ENCODE measurements around the gene RAP1GAP. TPM values are rescaled to one million over a fixed set of nuclear protein-coding genes. Genes with fewer than 3 reads are reported as not detected.

RAP1GAP gene
- total RNA-seq, 4 donors from 2014 or later, result 1.9 to 6.8 (median 5.0) TPM

DNA sequence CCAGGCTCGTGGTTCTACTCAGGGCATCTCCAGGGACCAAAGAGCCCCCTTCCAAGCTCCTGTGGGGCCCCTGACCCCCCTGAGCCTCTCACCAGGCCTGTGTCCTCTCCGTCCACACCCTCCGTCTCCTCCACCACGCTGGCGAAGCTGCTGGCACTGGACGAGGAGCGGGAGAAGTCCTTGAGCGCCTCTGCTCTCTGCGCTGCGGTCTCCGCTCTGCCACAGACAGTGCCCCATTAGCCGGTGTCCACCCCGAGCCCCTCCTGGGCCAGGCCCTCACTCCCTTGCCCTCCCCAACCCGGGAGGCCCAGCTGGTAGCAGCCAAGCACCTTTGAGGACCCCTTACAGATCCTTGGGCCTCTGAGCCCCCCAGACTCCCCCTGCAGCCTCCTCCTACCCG, 69.8 kb downstream of the RAP1GAP start:
- Histone ChIP-seq H3K4me1 (no peaks in the 10 kb centered on the region), H3K36me3 (no peaks in the 10 kb centered on the region), H3K4me3 (no peak overlapping the region), H3K9me3 (no peaks in the 10 kb centered on the region), H3K27ac (no peak overlapping the region), H3K27me3 (peaks cover 0 to 41% (median 0%) of the 10 kb centered on the region in 4 donors)
- DNase-seq, result no peak
- 75 to 86% methylated on average over 9 to 15 of the region's 15 CpGs for WGBS, 2 donors
- intact Hi-C loops (cut with DNase I), result no loop called here
- TF ChIP-seq POLR2A (IDR thresholded peaks at IDR 0.05), result no peak
- TF ChIP-seq, protein P1, sequence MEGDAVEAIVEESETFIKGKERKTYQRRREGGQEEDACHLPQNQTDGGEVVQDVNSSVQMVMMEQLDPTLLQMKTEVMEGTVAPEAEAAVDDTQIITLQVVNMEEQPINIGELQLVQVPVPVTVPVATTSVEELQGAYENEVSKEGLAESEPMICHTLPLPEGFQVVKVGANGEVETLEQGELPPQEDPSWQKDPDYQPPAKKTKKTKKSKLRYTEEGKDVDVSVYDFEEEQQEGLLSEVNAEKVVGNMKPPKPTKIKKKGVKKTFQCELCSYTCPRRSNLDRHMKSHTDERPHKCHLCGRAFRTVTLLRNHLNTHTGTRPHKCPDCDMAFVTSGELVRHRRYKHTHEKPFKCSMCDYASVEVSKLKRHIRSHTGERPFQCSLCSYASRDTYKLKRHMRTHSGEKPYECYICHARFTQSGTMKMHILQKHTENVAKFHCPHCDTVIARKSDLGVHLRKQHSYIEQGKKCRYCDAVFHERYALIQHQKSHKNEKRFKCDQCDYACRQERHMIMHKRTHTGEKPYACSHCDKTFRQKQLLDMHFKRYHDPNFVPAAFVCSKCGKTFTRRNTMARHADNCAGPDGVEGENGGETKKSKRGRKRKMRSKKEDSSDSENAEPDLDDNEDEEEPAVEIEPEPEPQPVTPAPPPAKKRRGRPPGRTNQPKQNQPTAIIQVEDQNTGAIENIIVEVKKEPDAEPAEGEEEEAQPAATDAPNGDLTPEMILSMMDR (IDR thresholded peaks at IDR 0.05), result no peak

DNA sequence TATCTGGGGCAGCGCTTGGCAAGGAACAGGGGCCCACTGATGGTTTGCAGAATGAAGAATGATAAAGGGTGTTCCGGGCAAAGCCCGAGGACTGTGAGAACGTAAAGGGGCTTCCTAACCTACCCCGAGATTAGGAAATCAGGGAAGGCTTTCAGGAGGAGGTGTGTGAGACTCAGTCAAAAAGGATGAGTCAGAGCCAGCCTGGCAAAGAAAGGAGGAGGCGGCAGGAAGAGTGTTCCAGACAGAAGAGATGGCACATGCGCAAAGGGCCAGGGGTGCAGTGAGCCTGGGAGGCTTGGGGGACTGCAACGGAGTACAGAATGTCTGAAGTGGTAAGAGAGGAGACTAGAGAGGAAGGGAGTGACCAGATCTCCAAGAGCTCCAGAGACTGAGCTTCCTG, 70.3 kb downstream of the RAP1GAP start:
- no peaks in the 10 kb centered on the region for H3K36me3 ChIP-seq
- TF ChIP-seq POLR2A (IDR thresholded peaks at IDR 0.05), result no peak
- TF ChIP-seq, protein P1 (IDR thresholded peaks at IDR 0.05), result no peak
- H3K4me3 ChIP-seq, result no peak overlapping the region
- H3K27ac ChIP-seq, result no peak overlapping the region
- peaks cover 0 to 41% (median 0%) of the 10 kb centered on the region in 4 donors for H3K27me3 ChIP-seq
- no peaks in the 10 kb centered on the region for H3K4me1 ChIP-seq
- DNase-seq, result no peak
- 71 to 74% methylated on average over 8 of the region's 8 CpGs for WGBS, 2 donors
- H3K9me3 ChIP-seq, result no peaks in the 10 kb centered on the region
- intact Hi-C loops (cut with DNase I), result no loop called here

DNA sequence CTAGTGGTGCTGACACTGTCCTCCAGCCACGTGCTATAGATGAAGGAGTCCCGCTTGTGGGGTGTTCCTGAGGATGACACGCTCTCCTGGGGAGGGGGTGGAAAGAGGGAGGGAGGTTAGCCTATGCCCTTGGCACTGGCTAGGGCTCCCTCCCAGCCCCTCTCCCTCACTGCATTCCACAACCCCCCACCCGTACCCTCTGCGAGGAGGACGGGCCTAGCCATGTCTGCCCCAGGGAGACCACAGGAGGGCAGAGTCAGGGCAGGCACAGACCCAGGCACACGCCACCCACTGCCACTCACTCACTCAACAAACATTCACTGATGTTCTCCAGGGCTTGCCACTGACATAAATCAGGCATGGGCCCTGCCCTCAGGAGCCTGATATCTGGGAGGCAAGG, 70.7 kb downstream of the RAP1GAP start:
- TF ChIP-seq, protein P1 (IDR thresholded peaks at IDR 0.05), result no peak
- TF ChIP-seq POLR2A (IDR thresholded peaks at IDR 0.05), result no peak
- H3K27me3 ChIP-seq, result peaks cover 0 to 42% (median 0%) of the 10 kb centered on the region in 4 donors
- WGBS, 2 donors, result 66 to 75% methylated on average over 2 to 7 of the region's 7 CpGs
- intact Hi-C loops (cut with DNase I), result no loop called here
- H3K36me3 ChIP-seq, result no peaks in the 10 kb centered on the region
- H3K9me3 ChIP-seq, result no peaks in the 10 kb centered on the region
- no peak overlapping the region for H3K4me3 ChIP-seq
- no peak overlapping the region for H3K27ac ChIP-seq
- no peaks in the 10 kb centered on the region for H3K4me1 ChIP-seq
- no peak for DNase-seq

DNA sequence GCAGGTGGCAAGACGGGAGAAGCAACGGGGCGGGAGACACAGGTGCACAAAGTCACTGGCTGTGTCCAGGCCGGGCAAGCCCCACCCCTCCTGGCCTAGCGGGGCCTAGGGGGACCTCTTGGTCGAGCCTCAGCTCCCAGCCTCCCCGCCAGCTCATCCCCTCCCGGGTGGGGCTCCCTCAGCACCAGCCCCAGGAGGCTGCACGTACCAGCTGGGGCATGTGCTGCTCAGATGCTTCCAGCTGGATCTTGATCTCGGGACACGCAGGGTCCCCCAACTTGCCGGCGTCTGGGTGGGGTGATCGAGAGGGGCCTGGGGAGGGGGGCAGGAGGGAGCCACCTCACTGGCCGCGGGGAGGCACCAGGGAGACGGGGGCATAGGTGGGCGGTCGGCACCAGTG, 71.4 kb downstream of the RAP1GAP start:
- DNase-seq, result no peak
- WGBS, 2 donors, result 76% methylated on average over 3 of the region's 19 CpGs; no CpG with 5 or more reads in 1 of the 2 donors
- intact Hi-C loops (cut with DNase I), result no loop called here

DNA sequence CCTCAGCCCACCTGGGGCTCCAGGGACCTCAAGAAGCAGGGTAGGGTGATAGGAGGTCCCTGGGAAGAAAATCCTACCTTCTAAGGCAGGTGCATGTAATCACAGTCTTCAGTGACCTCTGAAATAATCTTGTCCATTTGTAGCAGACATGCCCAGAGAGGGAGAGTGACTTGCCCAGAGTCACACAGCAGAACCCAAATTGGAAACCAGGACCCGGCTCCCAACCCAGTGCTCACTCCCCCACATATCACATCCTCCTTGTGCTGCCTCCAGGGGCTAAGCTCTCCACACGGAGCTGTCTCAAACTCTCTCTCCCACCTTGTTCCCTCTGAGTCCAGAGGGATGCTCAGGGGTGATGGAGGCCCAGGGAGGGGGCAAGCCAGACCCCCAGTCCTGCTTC, 72.5 kb downstream of the RAP1GAP start:
- WGBS, 2 donors, result no CpG with 5 or more reads among the region's 2 CpGs
- Histone ChIP-seq H3K9me3 (no peaks in the 10 kb centered on the region), H3K4me1 (peaks cover 0 to 10% (median 4%) of the 10 kb centered on the region in 3 donors), H3K27ac (no peak overlapping the region), H3K4me3 (no peak overlapping the region), H3K36me3 (no peaks in the 10 kb centered on the region), H3K27me3 (peaks cover 0 to 53% (median 0%) of the 10 kb centered on the region in 4 donors)
- intact Hi-C loops (cut with DNase I), result no loop called here
- TF ChIP-seq POLR2A (IDR thresholded peaks at IDR 0.05), result no peak
- TF ChIP-seq, protein P1 (IDR thresholded peaks at IDR 0.05), result no peak
- no peak for DNase-seq

More for the DNA sequence above, 71.4 kb downstream of the RAP1GAP start:
- Histone ChIP-seq H3K9me3 (no peaks in the 10 kb centered on the region), H3K36me3 (no peaks in the 10 kb centered on the region), H3K4me3 (no peak overlapping the region), H3K4me1 (peaks cover 0 to 2% (median 0%) of the 10 kb centered on the region in 3 donors), H3K27me3 (peaks cover 0 to 47% (median 0%) of the 10 kb centered on the region in 4 donors), H3K27ac (no peak overlapping the region)
- no peak for TF ChIP-seq POLR2A (IDR thresholded peaks at IDR 0.05)
- TF ChIP-seq, protein P1 (IDR thresholded peaks at IDR 0.05), result no peak
